Measurements from ENCODE around the gene TK2. TPM values are rescaled to one million over a fixed set of nuclear protein-coding genes. Genes with fewer than 3 reads are reported as not detected.

Gene TK2
- total and polyA plus RNA-seq, 9 of the 15 experiments (the other 6 are each of a cell fraction or from before 2014, with no cell fraction given), result 1.1 to 10.2 (median 5.3) TPM

DNA sequence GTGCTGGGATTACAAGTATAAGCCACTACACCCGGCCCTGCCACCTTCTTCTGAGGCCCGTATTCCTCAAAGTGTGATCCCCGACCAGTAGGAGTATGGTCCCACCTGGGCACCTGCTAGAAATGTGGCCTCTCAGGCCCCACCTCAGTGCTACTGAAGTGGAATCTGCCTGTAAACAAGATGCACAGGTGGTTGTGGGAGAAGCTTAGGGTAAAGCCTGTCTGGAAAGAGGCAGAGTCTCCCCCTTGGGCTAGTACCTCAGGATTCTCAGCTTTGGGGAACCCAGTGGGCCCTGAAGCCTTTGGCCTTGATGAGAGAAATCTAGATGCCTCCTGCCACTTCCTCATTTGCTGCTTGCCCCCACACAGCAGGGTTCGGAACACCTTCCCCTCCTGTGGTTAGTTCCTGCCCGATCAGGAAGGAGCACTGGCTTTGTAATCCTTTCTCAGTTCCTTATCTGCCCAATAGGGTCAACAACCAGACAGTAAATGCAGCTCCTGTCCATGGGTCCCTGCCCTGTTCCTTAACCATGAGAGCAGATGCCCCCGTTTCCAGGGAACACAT lies 25.2 kb downstream of the TK2 start (continued):
- TF ChIP-seq, protein P1, sequence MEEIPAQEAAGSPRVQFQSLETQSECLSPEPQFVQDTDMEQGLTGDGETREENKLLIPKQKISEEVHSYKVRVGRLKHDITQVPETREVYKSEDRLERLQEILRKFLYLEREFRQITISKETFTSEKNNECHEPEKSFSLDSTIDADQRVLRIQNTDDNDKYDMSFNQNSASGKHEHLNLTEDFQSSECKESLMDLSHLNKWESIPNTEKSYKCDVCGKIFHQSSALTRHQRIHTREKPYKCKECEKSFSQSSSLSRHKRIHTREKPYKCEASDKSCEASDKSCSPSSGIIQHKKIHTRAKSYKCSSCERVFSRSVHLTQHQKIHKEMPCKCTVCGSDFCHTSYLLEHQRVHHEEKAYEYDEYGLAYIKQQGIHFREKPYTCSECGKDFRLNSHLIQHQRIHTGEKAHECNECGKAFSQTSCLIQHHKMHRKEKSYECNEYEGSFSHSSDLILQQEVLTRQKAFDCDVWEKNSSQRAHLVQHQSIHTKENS (CRISPR knock-in tag; IDR thresholded peaks at IDR 0.05), result no peak
- TF ChIP-seq, protein P2, sequence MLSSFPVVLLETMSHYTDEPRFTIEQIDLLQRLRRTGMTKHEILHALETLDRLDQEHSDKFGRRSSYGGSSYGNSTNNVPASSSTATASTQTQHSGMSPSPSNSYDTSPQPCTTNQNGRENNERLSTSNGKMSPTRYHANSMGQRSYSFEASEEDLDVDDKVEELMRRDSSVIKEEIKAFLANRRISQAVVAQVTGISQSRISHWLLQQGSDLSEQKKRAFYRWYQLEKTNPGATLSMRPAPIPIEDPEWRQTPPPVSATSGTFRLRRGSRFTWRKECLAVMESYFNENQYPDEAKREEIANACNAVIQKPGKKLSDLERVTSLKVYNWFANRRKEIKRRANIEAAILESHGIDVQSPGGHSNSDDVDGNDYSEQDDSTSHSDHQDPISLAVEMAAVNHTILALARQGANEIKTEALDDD (IDR thresholded peaks at IDR 0.05), result peak; percentile 43; the same call in 1 of the 2 replicates
- TF ChIP-seq ZNF311 (CRISPR knock-in tag; IDR thresholded peaks at IDR 0.05) (no peak), GATA2 (CRISPR knock-in tag; IDR thresholded peaks at IDR 0.05) (peak; percentile 39), HNRNPK (IDR thresholded peaks at IDR 0.05; ENCODE audit: low read depth, low read length, poor library complexity, severe bottlenecking) (no peak), ZNF121 (CRISPR knock-in tag; conservative IDR thresholded peaks at IDR 0.05) (no peak), MCM7 (IDR thresholded peaks at IDR 0.05) (no peak), RBM39 (optimal IDR thresholded peaks at IDR 0.05; ENCODE audit: low read depth, low read length) (no peak), BRD9 (IDR thresholded peaks at IDR 0.05; ENCODE audit: low read depth, partially characterized antibody) (no peak), STAT5A (IDR thresholded peaks at IDR 0.05; ENCODE audit: borderline replicate concordance, low read length) (peak; percentile 36; the same call in 1 of the 2 replicates), DNMT1 (IDR thresholded peaks at IDR 0.05) (no peak), CTBP1 (IDR thresholded peaks at IDR 0.05; ENCODE audit: borderline replicate concordance) (peak; percentile 86), TEAD4 (IDR thresholded peaks at IDR 0.05; ENCODE audit: low read length) (peak; percentile 90), TEAD4 (CRISPR knock-in tag; IDR thresholded peaks at IDR 0.05; ENCODE audit: borderline replicate concordance) (no peak), POLR2AphosphoS5 (IDR thresholded peaks at IDR 0.05; ENCODE audit: control insufficient read depth, insufficient read depth, low read depth, low read length) (peak; percentile 39; the same call in 1 of the 2 replicates)
- TF ChIP-seq, protein P3, sequence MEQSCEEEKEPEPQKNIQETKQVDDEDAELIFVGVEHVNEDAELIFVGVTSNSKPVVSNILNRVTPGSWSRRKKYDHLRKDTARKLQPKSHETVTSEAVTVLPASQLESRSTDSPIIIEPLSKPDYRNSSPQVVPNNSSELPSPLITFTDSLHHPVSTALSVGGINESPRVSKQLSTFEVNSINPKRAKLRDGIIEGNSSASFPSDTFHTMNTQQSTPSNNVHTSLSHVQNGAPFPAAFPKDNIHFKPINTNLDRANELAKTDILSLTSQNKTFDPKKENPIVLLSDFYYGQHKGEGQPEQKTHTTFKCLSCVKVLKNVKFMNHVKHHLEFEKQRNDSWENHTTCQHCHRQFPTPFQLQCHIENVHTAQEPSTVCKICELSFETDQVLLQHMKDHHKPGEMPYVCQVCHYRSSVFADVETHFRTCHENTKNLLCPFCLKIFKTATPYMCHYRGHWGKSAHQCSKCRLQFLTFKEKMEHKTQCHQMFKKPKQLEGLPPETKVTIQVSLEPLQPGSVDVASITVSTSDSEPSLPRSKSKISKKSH (CRISPR knock-in tag; IDR thresholded peaks at IDR 0.05), result no peak
- TF ChIP-seq, protein P4, sequence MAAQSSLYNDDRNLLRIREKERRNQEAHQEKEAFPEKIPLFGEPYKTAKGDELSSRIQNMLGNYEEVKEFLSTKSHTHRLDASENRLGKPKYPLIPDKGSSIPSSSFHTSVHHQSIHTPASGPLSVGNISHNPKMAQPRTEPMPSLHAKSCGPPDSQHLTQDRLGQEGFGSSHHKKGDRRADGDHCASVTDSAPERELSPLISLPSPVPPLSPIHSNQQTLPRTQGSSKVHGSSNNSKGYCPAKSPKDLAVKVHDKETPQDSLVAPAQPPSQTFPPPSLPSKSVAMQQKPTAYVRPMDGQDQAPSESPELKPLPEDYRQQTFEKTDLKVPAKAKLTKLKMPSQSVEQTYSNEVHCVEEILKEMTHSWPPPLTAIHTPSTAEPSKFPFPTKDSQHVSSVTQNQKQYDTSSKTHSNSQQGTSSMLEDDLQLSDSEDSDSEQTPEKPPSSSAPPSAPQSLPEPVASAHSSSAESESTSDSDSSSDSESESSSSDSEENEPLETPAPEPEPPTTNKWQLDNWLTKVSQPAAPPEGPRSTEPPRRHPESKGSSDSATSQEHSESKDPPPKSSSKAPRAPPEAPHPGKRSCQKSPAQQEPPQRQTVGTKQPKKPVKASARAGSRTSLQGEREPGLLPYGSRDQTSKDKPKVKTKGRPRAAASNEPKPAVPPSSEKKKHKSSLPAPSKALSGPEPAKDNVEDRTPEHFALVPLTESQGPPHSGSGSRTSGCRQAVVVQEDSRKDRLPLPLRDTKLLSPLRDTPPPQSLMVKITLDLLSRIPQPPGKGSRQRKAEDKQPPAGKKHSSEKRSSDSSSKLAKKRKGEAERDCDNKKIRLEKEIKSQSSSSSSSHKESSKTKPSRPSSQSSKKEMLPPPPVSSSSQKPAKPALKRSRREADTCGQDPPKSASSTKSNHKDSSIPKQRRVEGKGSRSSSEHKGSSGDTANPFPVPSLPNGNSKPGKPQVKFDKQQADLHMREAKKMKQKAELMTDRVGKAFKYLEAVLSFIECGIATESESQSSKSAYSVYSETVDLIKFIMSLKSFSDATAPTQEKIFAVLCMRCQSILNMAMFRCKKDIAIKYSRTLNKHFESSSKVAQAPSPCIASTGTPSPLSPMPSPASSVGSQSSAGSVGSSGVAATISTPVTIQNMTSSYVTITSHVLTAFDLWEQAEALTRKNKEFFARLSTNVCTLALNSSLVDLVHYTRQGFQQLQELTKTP (IDR thresholded peaks at IDR 0.05; ENCODE audit: low read depth in 1 of 2, partially characterized antibody in 2 of 2), result no peak
- TF ChIP-seq, protein P5, sequence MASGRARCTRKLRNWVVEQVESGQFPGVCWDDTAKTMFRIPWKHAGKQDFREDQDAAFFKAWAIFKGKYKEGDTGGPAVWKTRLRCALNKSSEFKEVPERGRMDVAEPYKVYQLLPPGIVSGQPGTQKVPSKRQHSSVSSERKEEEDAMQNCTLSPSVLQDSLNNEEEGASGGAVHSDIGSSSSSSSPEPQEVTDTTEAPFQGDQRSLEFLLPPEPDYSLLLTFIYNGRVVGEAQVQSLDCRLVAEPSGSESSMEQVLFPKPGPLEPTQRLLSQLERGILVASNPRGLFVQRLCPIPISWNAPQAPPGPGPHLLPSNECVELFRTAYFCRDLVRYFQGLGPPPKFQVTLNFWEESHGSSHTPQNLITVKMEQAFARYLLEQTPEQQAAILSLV (tag; IDR thresholded peaks at IDR 0.05), result no peak
